H4 (cell line): ENCODE data around the gene GRB2. TPM values are rescaled to one million over a fixed set of nuclear protein-coding genes. Genes with fewer than 3 reads are reported as not detected.
"Not testable (repeated sequence)": the region's sequence is repeated elsewhere in the genome, so short reads cannot be mapped to it uniquely, and the experiment has no call there.

Source experiments
- DNase-seq: peaks from one replicate; pipeline ENCODE4 v3.0.0-alpha.2; 2015; ENCODE audit warnings: low spot score
- total RNA-seq: library from RNA; depleted of rRNA; stranded (reverse); fragments of >200 nt; shearing (Covaris generic); gene quantifications from 2 replicates; pipeline ENCODE4 v1.2.3, GENCODE V29; 2014; rRNA removed

Gene GRB2
- total RNA-seq, 1 experiment from 2014 or later, result 83.8 TPM

- DNase-seq, result no peak
These were observed 118.3 kb downstream of the GRB2 start for GRCh38 chr17:75287221-75287620.

GRCh38 chr17:75285123-75285522 is 120.4 kb downstream of the GRB2 start:
- no peak for DNase-seq

GRCh38 chr17:75280189-75280588 is 125.3 kb downstream of the GRB2 start:
- not testable (repeated sequence) for DNase-seq

GRCh38 chr17:75277664-75278071 is 127.8 kb downstream of the GRB2 start:
- no peak for DNase-seq

- no peak for DNase-seq
These were observed 131.3 kb downstream of the GRB2 start for GRCh38 chr17:75273977-75274708.

GRCh38 chr17:75272848-75273184 is 132.7 kb downstream of the GRB2 start:
- DNase-seq, result no peak

GRCh38 chr17:75271955-75272847 is 133.3 kb downstream of the GRB2 start:
- no peak for DNase-seq

GRCh38 chr17:75271233-75271954 is 134.1 kb downstream of the GRB2 start:
- DNase-seq, result peak; percentile 53

GRCh38 chr17:75270966-75271232 is 134.6 kb downstream of the GRB2 start, which contains the start of gene MIF4GD:
Gene MIF4GD (minus strand): TSS chr17:75271231. CDS start chr17:75270195, 1,036 bp downstream.
- no peak for DNase-seq

GRCh38 chr17:75270218-75270965 is 135.1 kb downstream of the GRB2 start:
- peak; percentile 64 for DNase-seq

GRCh38 chr17:75269844-75270217 is 135.6 kb downstream of the GRB2 start:
- DNase-seq, result no peak

Other genes starting within 250 kb of the GRB2 start
- gene SUMO2, start 222.7 kb downstream of the GRB2 start, total RNA-seq, result 160 and 193 TPM in 2 replicates
- gene NUP85, start 200.0 kb downstream of the GRB2 start, total RNA-seq, result 59.3 and 71.5 TPM in 2 replicates
- gene GGA3, start 144.1 kb downstream of the GRB2 start, total RNA-seq, result 12.7 and 22.2 TPM in 2 replicates
- gene MRPS7, start 143.8 kb downstream of the GRB2 start, total RNA-seq, result 112 and 116 TPM in 2 replicates
- gene MIF4GD, start 134.4 kb downstream of the GRB2 start, total RNA-seq, result 36.0 and 41.6 TPM in 2 replicates
- 6.8 and 13.1 TPM in 2 replicates for gene SLC25A19, start 116.2 kb downstream of the GRB2 start, total RNA-seq
- 24.3 and 33.6 TPM in 2 replicates for gene TMEM94, start 51.0 kb upstream of the GRB2 start, total RNA-seq
- gene CASKIN2, start 109.9 kb upstream of the GRB2 start, total RNA-seq, result 5.4 and 8.3 TPM in 2 replicates
- gene TSEN54, start 110.8 kb upstream of the GRB2 start, total RNA-seq, result 24.1 and 28.6 TPM in 2 replicates
- gene LLGL2, start 120.0 kb upstream of the GRB2 start, total RNA-seq, result 7.8 and 13.0 TPM in 2 replicates
- gene MYO15B, start 182.1 kb upstream of the GRB2 start, total RNA-seq, result 0.02 and 1.1 TPM in 2 replicates
- gene SMIM5, start 227.8 kb upstream of the GRB2 start, total RNA-seq, result not detected in 2 replicates